Measurements from ENCODE around the gene WDR27. TPM values are rescaled to one million over a fixed set of nuclear protein-coding genes. Genes with fewer than 3 reads are reported as not detected.

Gene WDR27
- total RNA-seq, 1 donor from 2014 or later = 35.0 TPM

Other genes starting within 250 kb of the WDR27 start
- gene C6orf120, start 97 bp upstream of the WDR27 start, total RNA-seq = 18.9 and 19.6 TPM in 2 replicates
- gene PHF10, start 22.5 kb upstream of the WDR27 start, total RNA-seq = 94.5 and 95.3 TPM in 2 replicates
- 1.9 and 2.1 TPM in 2 replicates for gene DYNLT2, start 49.5 kb upstream of the WDR27 start, total RNA-seq
- gene ERMARD, start 49.6 kb upstream of the WDR27 start, total RNA-seq = 24.5 and 25.9 TPM in 2 replicates

All from activated T-helper 2 cell treated with anti-CD3 and anti-CD28 coated beads, Interferon-gamma antibody, Interleukin-2, Interleukin-4, amounts not matched to agents 10 μg/mL and 5 μg/mL and 100 μg/mL, durations not matched to agents 14 hours and 24 hours and 36 hours (primary cell).